NCI-H82 (cell line): ENCODE data around the gene AATK.
"Not testable (repeated sequence)": the region's sequence is repeated elsewhere in the genome, so short reads cannot be mapped to it uniquely, and the experiment has no call there.

ENCODE experiments used
- DNase-seq: peaks from one replicate; lab custom pipeline; 2025; lab: John Stamatoyannopoulos, UW

Gene AATK

GRCh38 chr17:81091774-81092517 is 74.1 kb downstream of the AATK start:
- DNase-seq: no peak

GRCh38 chr17:81091154-81091553 is 74.9 kb downstream of the AATK start:
- DNase-seq: no peak

GRCh38 chr17:81090361-81091136 is 75.5 kb downstream of the AATK start:
- peak; percentile 53 for DNase-seq

GRCh38 chr17:81086789-81087551 is 79.1 kb downstream of the AATK start:
- DNase-seq: no peak

GRCh38 chr17:81085420-81085911 is 80.6 kb downstream of the AATK start:
- no peak for DNase-seq

- DNase-seq: no peak
These were observed 81.2 kb downstream of the AATK start for GRCh38 chr17:81084680-81085419.

- no peak for DNase-seq
These were observed 82.8 kb downstream of the AATK start for GRCh38 chr17:81083125-81083765.

GRCh38 chr17:81082177-81083073 is 83.6 kb downstream of the AATK start:
- no peak for DNase-seq

- no peak for DNase-seq
These were observed 84.5 kb downstream of the AATK start for GRCh38 chr17:81081222-81082176.

- DNase-seq: no peak
These were observed 86.0 kb downstream of the AATK start for GRCh38 chr17:81080019-81080418.

- DNase-seq: not testable (repeated sequence)
These were observed 87.8 kb downstream of the AATK start for GRCh38 chr17:81078026-81078913.

- peak; percentile 100 for DNase-seq
These were observed 89.8 kb downstream of the AATK start for GRCh38 chr17:81076141-81076679.

GRCh38 chr17:81075307-81075706 is 90.7 kb downstream of the AATK start:
- DNase-seq: peak; percentile 93

GRCh38 chr17:81074875-81075274 is 91.1 kb downstream of the AATK start:
- peak; percentile 37 for DNase-seq

- peak; percentile 27 for DNase-seq
These were observed 91.8 kb downstream of the AATK start for GRCh38 chr17:81073967-81074839.
